Testis (tissue), 2 donors: ENCODE measurements around the gene PRPF6.

ENCODE experiments used
- POLR2A ChIP-seq: fragments of 450-650 bp; IDR thresholded peaks from one replicate; pipeline ENCODE4 v1.6.1; 2017; ENCODE audit warnings: antibody characterized with exemption, mild to moderate bottlenecking, moderate library complexity
- TF ChIP-seq, protein P1 (sequence below), 3 experiments: fragments of 450-650 bp in 2 of 3; fragments of 200-600 bp in 1 of 3; sonication (generic) in 1 of 3; IDR thresholded peaks; one replicate each; pipeline ENCODE4 v1.5.1; 2016 to 2019; ENCODE audit warnings: antibody characterized with exemption in 3 of 3, mild to moderate bottlenecking in 2 of 3, moderate library complexity in 1 of 3

DNA sequence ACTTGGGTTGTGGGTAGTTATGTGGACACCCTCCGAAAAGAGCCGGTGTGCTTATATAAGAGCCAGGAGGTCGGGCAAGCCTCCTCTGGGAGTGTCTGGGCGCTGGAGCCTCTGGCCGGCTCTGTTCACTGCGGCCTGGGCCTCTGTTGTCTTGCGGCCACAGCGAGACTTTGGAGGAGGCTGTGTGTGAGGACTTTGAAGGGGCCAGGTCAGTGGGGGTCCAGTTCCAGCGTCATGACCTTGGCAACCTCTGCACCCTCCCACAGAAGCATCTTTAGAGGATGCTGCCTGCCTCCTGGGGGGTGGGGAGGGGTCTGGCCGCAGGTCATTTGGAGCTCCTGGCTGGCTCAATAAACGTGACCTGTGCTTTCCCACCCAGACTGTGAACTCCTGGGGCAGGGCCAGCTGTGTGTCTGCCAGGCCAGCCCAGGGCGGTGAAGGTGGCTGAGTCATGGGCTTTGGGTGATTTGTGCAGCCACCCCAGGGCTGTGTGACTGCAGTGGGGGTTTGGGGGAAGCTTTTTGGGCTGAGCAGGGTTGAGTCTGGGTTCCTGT, 83.3 kb downstream of the PRPF6 start:
- TF ChIP-seq, protein P1, sequence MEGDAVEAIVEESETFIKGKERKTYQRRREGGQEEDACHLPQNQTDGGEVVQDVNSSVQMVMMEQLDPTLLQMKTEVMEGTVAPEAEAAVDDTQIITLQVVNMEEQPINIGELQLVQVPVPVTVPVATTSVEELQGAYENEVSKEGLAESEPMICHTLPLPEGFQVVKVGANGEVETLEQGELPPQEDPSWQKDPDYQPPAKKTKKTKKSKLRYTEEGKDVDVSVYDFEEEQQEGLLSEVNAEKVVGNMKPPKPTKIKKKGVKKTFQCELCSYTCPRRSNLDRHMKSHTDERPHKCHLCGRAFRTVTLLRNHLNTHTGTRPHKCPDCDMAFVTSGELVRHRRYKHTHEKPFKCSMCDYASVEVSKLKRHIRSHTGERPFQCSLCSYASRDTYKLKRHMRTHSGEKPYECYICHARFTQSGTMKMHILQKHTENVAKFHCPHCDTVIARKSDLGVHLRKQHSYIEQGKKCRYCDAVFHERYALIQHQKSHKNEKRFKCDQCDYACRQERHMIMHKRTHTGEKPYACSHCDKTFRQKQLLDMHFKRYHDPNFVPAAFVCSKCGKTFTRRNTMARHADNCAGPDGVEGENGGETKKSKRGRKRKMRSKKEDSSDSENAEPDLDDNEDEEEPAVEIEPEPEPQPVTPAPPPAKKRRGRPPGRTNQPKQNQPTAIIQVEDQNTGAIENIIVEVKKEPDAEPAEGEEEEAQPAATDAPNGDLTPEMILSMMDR (IDR thresholded peaks at IDR 0.05) = no peak
- TF ChIP-seq POLR2A = no peak
